Heart left ventricle (tissue), 13 donors: ENCODE results near the gene DNAH17.

Experiments
- POLR2A ChIP-seq, 2 donors: fragments of 450-650 bp; IDR thresholded peaks; one replicate each; pipeline ENCODE4 v1.6.1; 2017; ENCODE audit warnings: antibody characterized with exemption in 2 of 2, mild to moderate bottlenecking in 2 of 2, moderate library complexity in 2 of 2
- TF ChIP-seq, protein P1 (sequence below), 12 donors: fragments of 200-600 bp; sonication (generic) in 4 of 12; IDR thresholded peaks; one replicate each; pipeline versions ENCODE4 v1.5.0 to v1.8.0; 2018 to 2022; ENCODE audit warnings: antibody characterized with exemption in 12 of 12, mild to moderate bottlenecking in 5 of 12
- donor health status: ischemic (EF 13 %, LVEDD 7.1; RV severe dilation, severe dysfunction).
- donor health status: DM: no; HTN: yes; CAD: no.
- donor health status: DM: no; HTN: no; CAD: no.
- donor health status: ischemic (EF 25% LVEDD 6.9; RV normal size, moderate dysfunction).
- donor health status: ischemic (EF 25% LVEDD 5.7; RV mildly dilated, moderate dysfunction).
- donor health status: ischemic (EF 35%, LVEDD 5.7; RV mildly dilated, moderate dysfunction).
- donor health status: nonischemic (EF 11% LVEDD 7.7; RV severe dilation, severe dysfunction).
- donor health status: DM: yes; HTN: yes; CAD: no.
- donor health status: PGD.
- donor health status: ischemic (EF 29% LVEDD 5.4; RV normal size, mild dysfunction).
- donor health status: nonischemic (EF 23%, LVEDD 6.1; RV moderate dilation, normal function).

DNA sequence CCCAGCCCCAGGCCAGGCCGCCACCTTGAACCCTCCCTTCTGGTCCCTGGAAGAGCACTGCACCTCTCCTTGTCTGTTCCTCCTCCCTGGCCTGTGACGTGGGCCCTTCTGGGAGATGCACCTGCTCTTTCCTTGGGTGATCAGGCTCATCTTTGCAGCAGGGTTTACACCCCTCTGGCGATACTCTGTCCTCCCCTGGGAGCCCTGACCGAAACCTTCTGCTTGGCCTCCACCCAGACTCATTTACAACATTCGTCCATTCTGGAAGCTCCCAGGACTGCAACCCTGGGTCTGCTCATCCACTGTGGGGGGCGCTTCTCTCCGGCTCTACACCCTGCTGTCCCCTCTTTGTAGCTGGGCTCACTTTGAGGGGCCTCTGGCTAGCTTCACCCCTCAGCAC, 125.4 kb downstream of the DNAH17 start:
- TF ChIP-seq, protein P1, sequence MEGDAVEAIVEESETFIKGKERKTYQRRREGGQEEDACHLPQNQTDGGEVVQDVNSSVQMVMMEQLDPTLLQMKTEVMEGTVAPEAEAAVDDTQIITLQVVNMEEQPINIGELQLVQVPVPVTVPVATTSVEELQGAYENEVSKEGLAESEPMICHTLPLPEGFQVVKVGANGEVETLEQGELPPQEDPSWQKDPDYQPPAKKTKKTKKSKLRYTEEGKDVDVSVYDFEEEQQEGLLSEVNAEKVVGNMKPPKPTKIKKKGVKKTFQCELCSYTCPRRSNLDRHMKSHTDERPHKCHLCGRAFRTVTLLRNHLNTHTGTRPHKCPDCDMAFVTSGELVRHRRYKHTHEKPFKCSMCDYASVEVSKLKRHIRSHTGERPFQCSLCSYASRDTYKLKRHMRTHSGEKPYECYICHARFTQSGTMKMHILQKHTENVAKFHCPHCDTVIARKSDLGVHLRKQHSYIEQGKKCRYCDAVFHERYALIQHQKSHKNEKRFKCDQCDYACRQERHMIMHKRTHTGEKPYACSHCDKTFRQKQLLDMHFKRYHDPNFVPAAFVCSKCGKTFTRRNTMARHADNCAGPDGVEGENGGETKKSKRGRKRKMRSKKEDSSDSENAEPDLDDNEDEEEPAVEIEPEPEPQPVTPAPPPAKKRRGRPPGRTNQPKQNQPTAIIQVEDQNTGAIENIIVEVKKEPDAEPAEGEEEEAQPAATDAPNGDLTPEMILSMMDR (IDR thresholded peaks at IDR 0.05), result no peak
- no peak for TF ChIP-seq POLR2A (IDR thresholded peaks at IDR 0.05)
